GM20000 (cell line): ENCODE results near the gene PPP1R7.

Experiments
- DNase-seq: peaks from one replicate; pipeline ENCODE4 v3.0.0; 2012; ENCODE audit warnings: low spot score
- CTCF ChIP-seq: IDR thresholded peaks from 2 replicates; pipeline ENCODE4 v1.5.1; 2012; ENCODE audit warnings: mild to moderate bottlenecking, control low read depth; ENCODE audit errors: extremely low read depth, missing control alignments

Gene PPP1R7

GRCh38 chr2:241112592-241112991, 37.7 kb upstream of the PPP1R7 start:
- no peak for TF ChIP-seq CTCF
- DNase-seq: peak; percentile 55

- DNase-seq: no peak
- TF ChIP-seq CTCF: no peak
Measured at GRCh38 chr2:241114836-241115235, 35.4 kb upstream of the PPP1R7 start.

- TF ChIP-seq CTCF: no peak
Measured at GRCh38 chr2:241115361-241115760, 34.9 kb upstream of the PPP1R7 start.

GRCh38 chr2:241116606-241117560, 33.4 kb upstream of the PPP1R7 start:
- TF ChIP-seq CTCF: no peak
- DNase-seq: no peak

More at GRCh38 chr2:241115361-241115760, 34.9 kb upstream of the PPP1R7 start:
- DNase-seq: no peak

GRCh38 chr2:241118737-241119505, 31.3 kb upstream of the PPP1R7 start:
- no peak for DNase-seq
- TF ChIP-seq CTCF: no peak

- no peak for DNase-seq
- TF ChIP-seq CTCF: no peak
Measured at GRCh38 chr2:241120440-241120839, 29.8 kb upstream of the PPP1R7 start.

GRCh38 chr2:241121008-241121407, 29.3 kb upstream of the PPP1R7 start:
- no peak for DNase-seq
- TF ChIP-seq CTCF: no peak
